ENCODE results near the gene CEP68. TPM values are rescaled to one million over a fixed set of nuclear protein-coding genes. Genes with fewer than 3 reads are reported as not detected.

CEP68 gene
- total RNA-seq, 1 donor from 2014 or later, result 12.6 TPM

- intact Hi-C loops (cut with DNase I), result no loop called here
- H3K4me1 ChIP-seq, result peaks cover 19% of the 10 kb centered on the region
- DNase-seq (no peak), ATAC-seq (peak; percentile 69 to 83)
- no peak for TF ChIP-seq CTCF (IDR thresholded peaks at IDR 0.05)
- no peaks in the 10 kb centered on the region for H3K27me3 ChIP-seq (ENCODE audit: low read depth)
- H3K36me3 ChIP-seq, result peaks cover 94% of the 10 kb centered on the region
- no peak overlapping the region for H3K4me3 ChIP-seq
- peak overlapping the region; percentile 46 for H3K27ac ChIP-seq
- H3K9me3 ChIP-seq, result no peaks in the 10 kb centered on the region
These were observed 25.0 kb downstream of the CEP68 start for GRCh38 chr2:65081232-65081685.

- intact Hi-C loops (cut with DNase I), result no loop called here
- no peak for TF ChIP-seq CTCF (IDR thresholded peaks at IDR 0.05)
- H3K27ac ChIP-seq, result no peak overlapping the region
- H3K36me3 ChIP-seq, result peaks cover 94% of the 10 kb centered on the region
- no peak overlapping the region for H3K4me3 ChIP-seq
- H3K9me3 ChIP-seq, result no peaks in the 10 kb centered on the region
- H3K4me1 ChIP-seq, result peaks cover 35% of the 10 kb centered on the region
- ATAC-seq (no peak), DNase-seq (no peak)
- no peaks in the 10 kb centered on the region for H3K27me3 ChIP-seq (ENCODE audit: low read depth)
These were observed 28.9 kb downstream of the CEP68 start for GRCh38 chr2:65085148-65085547.

- H3K36me3 ChIP-seq, result peaks cover 88% of the 10 kb centered on the region
- H3K27me3 ChIP-seq (ENCODE audit: low read depth), result no peaks in the 10 kb centered on the region
These were observed 36.6 kb downstream of the CEP68 start for GRCh38 chr2:65092791-65093190.

GRCh38 chr2:65093211-65093610 is 37.0 kb downstream of the CEP68 start:
- Histone ChIP-seq H3K9me3 (no peaks in the 10 kb centered on the region), H3K27me3 (ENCODE audit: low read depth) (no peaks in the 10 kb centered on the region), H3K4me1 (peaks cover 12% of the 10 kb centered on the region), H3K36me3 (peaks cover 88% of the 10 kb centered on the region), H3K27ac (no peak overlapping the region), H3K4me3 (no peak overlapping the region)
- DNase-seq, result no peak
- TF ChIP-seq CTCF (IDR thresholded peaks at IDR 0.05), result no peak
- intact Hi-C loops (cut with DNase I), result no loop called here
- ATAC-seq, result no peak

More at GRCh38 chr2:65092791-65093190, 36.6 kb downstream of the CEP68 start:
- ATAC-seq, result no peak
- Histone ChIP-seq H3K4me3 (no peak overlapping the region), H3K27ac (no peak overlapping the region), H3K4me1 (peaks cover 16% of the 10 kb centered on the region), H3K9me3 (no peaks in the 10 kb centered on the region)
- no peak for DNase-seq
- no peak for TF ChIP-seq CTCF (IDR thresholded peaks at IDR 0.05)
- intact Hi-C loops (cut with DNase I), result no loop called here

- Histone ChIP-seq H3K27ac (no peak overlapping the region), H3K9me3 (no peaks in the 10 kb centered on the region), H3K36me3 (peaks cover 93% of the 10 kb centered on the region), H3K27me3 (ENCODE audit: low read depth) (no peaks in the 10 kb centered on the region), H3K4me1 (no peaks in the 10 kb centered on the region), H3K4me3 (no peak overlapping the region)
- DNase-seq (no peak), ATAC-seq (no peak)
- intact Hi-C loops (cut with DNase I), result no loop called here
- no peak for TF ChIP-seq CTCF (IDR thresholded peaks at IDR 0.05)
These were observed 40.7 kb downstream of the CEP68 start for GRCh38 chr2:65096948-65097347.

- H3K4me3 ChIP-seq, result no peak overlapping the region
- peaks cover 88% of the 10 kb centered on the region for H3K36me3 ChIP-seq
- H3K4me1 ChIP-seq, result peaks cover 3% of the 10 kb centered on the region
- H3K27ac ChIP-seq, result no peak overlapping the region
- H3K9me3 ChIP-seq, result no peaks in the 10 kb centered on the region
- no peak for TF ChIP-seq CTCF (IDR thresholded peaks at IDR 0.05)
- no peaks in the 10 kb centered on the region for H3K27me3 ChIP-seq (ENCODE audit: low read depth)
- ATAC-seq (no peak), DNase-seq (no peak)
- intact Hi-C loops (cut with DNase I), result no loop called here
These were observed 41.6 kb downstream of the CEP68 start for GRCh38 chr2:65097844-65098243.

All from lower lobe of right lung (tissue), 2 donors.